ENCODE results near the gene FRRS1. TPM values are rescaled to one million over a fixed set of nuclear protein-coding genes. Genes with fewer than 3 reads are reported as not detected.

FRRS1 gene
- total and polyA plus RNA-seq, 10 of the 15 experiments (the other 5 are each of a cell fraction or from before 2014, with no cell fraction given): 0.13 to 18.9 (median 8.0) TPM

DNA sequence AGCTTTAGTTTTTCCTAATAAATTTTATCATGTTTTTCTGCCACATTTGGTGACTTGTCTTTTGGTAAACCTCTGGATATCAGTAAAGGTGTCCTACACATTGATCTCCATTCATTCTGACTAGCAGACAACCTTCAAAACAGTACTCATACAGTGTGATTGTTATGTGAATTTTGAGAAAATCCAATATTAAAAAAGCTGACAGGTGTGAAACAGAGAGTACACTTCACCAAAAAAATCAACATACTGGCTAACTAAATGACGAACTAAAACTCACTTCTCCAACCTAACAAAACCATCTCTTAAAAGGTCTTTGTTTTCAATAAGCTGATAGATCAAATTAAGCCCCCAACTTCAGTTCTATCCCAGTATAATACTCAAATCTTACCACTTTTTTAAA is 1.5 kb downstream of the FRRS1 start (continued):
- TF ChIP-seq, protein P1, sequence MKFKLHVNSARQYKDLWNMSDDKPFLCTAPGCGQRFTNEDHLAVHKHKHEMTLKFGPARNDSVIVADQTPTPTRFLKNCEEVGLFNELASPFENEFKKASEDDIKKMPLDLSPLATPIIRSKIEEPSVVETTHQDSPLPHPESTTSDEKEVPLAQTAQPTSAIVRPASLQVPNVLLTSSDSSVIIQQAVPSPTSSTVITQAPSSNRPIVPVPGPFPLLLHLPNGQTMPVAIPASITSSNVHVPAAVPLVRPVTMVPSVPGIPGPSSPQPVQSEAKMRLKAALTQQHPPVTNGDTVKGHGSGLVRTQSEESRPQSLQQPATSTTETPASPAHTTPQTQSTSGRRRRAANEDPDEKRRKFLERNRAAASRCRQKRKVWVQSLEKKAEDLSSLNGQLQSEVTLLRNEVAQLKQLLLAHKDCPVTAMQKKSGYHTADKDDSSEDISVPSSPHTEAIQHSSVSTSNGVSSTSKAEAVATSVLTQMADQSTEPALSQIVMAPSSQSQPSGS (IDR thresholded peaks at IDR 0.05; ENCODE audit: low read length): no peak
- TF ChIP-seq HDAC6 (IDR thresholded peaks at IDR 0.05; ENCODE audit: unreplicated experiment) (no peak), YY1 (IDR thresholded peaks at IDR 0.05; ENCODE audit: low read depth, low read length) (no peak), YBX1 (IDR thresholded peaks at IDR 0.05) (no peak), ZNF24 (IDR thresholded peaks at IDR 0.05) (no peak), SP1 (IDR thresholded peaks at IDR 0.05; ENCODE audit: low read depth, low read length) (no peak)
- TF ChIP-seq, protein P2, sequence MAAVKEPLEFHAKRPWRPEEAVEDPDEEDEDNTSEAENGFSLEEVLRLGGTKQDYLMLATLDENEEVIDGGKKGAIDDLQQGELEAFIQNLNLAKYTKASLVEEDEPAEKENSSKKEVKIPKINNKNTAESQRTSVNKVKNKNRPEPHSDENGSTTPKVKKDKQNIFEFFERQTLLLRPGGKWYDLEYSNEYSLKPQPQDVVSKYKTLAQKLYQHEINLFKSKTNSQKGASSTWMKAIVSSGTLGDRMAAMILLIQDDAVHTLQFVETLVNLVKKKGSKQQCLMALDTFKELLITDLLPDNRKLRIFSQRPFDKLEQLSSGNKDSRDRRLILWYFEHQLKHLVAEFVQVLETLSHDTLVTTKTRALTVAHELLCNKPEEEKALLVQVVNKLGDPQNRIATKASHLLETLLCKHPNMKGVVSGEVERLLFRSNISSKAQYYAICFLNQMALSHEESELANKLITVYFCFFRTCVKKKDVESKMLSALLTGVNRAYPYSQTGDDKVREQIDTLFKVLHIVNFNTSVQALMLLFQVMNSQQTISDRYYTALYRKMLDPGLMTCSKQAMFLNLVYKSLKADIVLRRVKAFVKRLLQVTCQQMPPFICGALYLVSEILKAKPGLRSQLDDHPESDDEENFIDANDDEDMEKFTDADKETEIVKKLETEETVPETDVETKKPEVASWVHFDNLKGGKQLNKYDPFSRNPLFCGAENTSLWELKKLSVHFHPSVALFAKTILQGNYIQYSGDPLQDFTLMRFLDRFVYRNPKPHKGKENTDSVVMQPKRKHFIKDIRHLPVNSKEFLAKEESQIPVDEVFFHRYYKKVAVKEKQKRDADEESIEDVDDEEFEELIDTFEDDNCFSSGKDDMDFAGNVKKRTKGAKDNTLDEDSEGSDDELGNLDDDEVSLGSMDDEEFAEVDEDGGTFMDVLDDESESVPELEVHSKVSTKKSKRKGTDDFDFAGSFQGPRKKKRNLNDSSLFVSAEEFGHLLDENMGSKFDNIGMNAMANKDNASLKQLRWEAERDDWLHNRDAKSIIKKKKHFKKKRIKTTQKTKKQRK (IDR thresholded peaks at IDR 0.05; ENCODE audit: low read depth, low read length): no peak
- TF ChIP-seq, protein P3, sequence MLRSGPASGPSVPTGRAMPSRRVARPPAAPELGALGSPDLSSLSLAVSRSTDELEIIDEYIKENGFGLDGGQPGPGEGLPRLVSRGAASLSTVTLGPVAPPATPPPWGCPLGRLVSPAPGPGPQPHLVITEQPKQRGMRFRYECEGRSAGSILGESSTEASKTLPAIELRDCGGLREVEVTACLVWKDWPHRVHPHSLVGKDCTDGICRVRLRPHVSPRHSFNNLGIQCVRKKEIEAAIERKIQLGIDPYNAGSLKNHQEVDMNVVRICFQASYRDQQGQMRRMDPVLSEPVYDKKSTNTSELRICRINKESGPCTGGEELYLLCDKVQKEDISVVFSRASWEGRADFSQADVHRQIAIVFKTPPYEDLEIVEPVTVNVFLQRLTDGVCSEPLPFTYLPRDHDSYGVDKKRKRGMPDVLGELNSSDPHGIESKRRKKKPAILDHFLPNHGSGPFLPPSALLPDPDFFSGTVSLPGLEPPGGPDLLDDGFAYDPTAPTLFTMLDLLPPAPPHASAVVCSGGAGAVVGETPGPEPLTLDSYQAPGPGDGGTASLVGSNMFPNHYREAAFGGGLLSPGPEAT (IDR thresholded peaks at IDR 0.05; ENCODE audit: low read depth): no peak
- TF ChIP-seq, protein P4, sequence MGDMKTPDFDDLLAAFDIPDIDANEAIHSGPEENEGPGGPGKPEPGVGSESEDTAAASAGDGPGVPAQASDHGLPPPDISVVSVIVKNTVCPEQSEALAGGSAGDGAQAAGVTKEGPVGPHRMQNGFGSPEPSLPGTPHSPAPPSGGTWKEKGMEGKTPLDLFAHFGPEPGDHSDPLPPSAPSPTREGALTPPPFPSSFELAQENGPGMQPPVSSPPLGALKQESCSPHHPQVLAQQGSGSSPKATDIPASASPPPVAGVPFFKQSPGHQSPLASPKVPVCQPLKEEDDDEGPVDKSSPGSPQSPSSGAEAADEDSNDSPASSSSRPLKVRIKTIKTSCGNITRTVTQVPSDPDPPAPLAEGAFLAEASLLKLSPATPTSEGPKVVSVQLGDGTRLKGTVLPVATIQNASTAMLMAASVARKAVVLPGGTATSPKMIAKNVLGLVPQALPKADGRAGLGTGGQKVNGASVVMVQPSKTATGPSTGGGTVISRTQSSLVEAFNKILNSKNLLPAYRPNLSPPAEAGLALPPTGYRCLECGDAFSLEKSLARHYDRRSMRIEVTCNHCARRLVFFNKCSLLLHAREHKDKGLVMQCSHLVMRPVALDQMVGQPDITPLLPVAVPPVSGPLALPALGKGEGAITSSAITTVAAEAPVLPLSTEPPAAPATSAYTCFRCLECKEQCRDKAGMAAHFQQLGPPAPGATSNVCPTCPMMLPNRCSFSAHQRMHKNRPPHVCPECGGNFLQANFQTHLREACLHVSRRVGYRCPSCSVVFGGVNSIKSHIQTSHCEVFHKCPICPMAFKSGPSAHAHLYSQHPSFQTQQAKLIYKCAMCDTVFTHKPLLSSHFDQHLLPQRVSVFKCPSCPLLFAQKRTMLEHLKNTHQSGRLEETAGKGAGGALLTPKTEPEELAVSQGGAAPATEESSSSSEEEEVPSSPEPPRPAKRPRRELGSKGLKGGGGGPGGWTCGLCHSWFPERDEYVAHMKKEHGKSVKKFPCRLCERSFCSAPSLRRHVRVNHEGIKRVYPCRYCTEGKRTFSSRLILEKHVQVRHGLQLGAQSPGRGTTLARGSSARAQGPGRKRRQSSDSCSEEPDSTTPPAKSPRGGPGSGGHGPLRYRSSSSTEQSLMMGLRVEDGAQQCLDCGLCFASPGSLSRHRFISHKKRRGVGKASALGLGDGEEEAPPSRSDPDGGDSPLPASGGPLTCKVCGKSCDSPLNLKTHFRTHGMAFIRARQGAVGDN (IDR thresholded peaks at IDR 0.05): no peak
